Suprapubic skin (tissue), 3 donors: ENCODE measurements around the gene LRAT.

Source experiments
- POLR2AphosphoS5 ChIP-seq, 3 donors: sonication (generic); formaldehyde crosslinking; IDR thresholded peaks; one replicate each; pipeline ENCODE4 v1.6.1; 2017; ENCODE audit warnings: antibody characterized with exemption in 3 of 3
- TF ChIP-seq, protein P1 (sequence below), 2 donors: fragments of 200-600 bp in 1 of 2; fragments of 450-650 bp in 1 of 2; sonication (generic) in 1 of 2; IDR thresholded peaks; one replicate each; pipeline ENCODE4 v1.5.1; 2016 to 2019; ENCODE audit warnings: antibody characterized with exemption in 2 of 2, mild to moderate bottlenecking in 1 of 2, moderate library complexity in 1 of 2

DNA sequence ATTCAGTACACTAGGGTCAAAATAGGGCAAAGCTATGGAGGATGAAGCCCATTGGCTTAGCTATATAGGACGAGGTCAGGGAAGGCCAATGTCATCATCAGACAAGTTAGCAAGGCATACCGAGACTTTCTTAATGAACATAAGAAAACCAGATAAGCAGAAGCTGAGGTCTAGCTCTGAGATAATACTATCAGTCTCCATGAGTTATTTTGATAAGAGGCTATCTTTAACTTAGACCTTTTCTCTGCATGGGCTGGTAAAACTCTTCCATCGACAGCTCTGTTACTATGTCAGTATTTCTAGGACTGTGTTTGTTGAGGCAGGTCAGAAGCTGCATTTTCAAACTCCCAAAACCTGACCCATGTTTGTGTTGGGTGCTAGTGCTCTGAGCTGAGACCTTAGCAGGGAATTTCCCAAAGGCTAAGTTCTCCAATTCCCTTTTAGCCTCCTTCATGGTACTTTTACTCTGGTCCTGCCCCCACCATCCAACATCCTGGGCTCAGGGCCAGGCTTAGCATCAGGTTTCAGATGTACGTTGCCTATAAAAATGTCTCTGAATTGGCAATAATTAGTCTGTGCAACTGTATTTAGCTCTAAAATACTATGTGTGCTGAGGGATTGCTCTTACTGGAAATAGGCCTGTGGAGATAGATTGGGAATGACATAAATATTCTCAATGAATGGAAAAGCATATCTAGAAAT, 29.3 kb upstream of the LRAT start:
- TF ChIP-seq POLR2AphosphoS5 (IDR thresholded peaks at IDR 0.05) = no peak
- TF ChIP-seq, protein P1, sequence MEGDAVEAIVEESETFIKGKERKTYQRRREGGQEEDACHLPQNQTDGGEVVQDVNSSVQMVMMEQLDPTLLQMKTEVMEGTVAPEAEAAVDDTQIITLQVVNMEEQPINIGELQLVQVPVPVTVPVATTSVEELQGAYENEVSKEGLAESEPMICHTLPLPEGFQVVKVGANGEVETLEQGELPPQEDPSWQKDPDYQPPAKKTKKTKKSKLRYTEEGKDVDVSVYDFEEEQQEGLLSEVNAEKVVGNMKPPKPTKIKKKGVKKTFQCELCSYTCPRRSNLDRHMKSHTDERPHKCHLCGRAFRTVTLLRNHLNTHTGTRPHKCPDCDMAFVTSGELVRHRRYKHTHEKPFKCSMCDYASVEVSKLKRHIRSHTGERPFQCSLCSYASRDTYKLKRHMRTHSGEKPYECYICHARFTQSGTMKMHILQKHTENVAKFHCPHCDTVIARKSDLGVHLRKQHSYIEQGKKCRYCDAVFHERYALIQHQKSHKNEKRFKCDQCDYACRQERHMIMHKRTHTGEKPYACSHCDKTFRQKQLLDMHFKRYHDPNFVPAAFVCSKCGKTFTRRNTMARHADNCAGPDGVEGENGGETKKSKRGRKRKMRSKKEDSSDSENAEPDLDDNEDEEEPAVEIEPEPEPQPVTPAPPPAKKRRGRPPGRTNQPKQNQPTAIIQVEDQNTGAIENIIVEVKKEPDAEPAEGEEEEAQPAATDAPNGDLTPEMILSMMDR (IDR thresholded peaks at IDR 0.05) = no peak
